Endometrial microvascular endothelial cells (primary cell): ENCODE data around the gene OSBPL5. TPM values are rescaled to one million over a fixed set of nuclear protein-coding genes. Genes with fewer than 3 reads are reported as not detected.

Experiments used
- in situ Hi-C: cut with HindIII; loops from 2 replicates; pipeline ENCODE4 v1.10.0; 2017; ENCODE audit warnings: low sequenced_read_pairs, low pct_unique_long_range_greater_than_20kb; ENCODE audit errors: inconsistent ontology term
- total RNA-seq: library from RNA; depleted of rRNA; stranded (reverse); fragments of >200 nt; gene quantifications from one replicate; pipeline ENCODE4 v1.2.3, GENCODE V29; 2015; ENCODE audit errors: inconsistent ontology term

The OSBPL5 gene
- total RNA-seq, 1 donor from 2014 or later = 28.2 TPM

GRCh38 chr11:3166268-3167142 lies 1.4 kb upstream of the OSBPL5 start:
- in situ Hi-C loops = no loop called here

DNA sequence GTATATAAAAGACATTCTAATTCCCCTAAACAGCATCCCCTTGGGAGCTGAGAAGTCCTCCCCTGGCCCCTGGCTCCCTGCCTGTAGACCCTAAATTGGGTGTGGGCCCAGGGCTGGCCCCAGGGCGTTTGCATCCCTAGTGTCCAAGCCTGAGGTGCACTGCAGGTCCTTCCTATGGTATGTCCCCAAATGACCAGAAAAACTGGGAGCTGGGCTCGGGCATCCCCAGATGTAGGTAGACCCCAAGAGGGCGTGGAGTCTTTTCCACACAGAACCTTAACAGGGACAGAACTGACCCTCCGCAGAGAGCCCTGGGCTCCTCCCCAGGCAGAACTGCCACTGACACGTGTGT lies 782 bp upstream of the OSBPL5 start:
- in situ Hi-C loops = no loop called here

- in situ Hi-C loops = no loop called here
These were observed 458 bp downstream of the OSBPL5 start for GRCh38 chr11:3164552-3165151.

DNA sequence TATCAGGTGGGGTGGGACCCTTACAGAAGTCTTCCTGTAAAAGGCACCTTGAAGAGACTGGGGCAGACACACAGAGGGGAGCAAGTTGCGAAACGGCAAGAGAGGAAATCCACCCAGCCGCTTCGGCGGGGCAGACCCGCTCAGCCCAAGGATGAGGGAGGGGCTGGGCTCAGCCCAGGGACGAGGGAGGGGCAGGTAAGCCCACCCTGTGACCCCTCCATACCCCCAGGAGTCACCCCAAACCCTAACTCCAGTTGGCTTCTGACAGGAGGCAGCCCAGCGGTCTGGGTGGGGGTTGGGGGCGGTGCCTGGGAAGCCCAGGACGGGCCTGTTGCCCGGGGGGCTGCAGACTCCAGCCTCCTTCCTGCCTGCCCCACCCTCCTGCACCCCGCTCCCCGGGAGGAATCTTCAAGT lies 965 bp downstream of the OSBPL5 start:
- in situ Hi-C loops = no loop called here

GRCh38 chr11:3163241-3163981 lies 1.7 kb downstream of the OSBPL5 start:
- in situ Hi-C loops = no loop called here

DNA sequence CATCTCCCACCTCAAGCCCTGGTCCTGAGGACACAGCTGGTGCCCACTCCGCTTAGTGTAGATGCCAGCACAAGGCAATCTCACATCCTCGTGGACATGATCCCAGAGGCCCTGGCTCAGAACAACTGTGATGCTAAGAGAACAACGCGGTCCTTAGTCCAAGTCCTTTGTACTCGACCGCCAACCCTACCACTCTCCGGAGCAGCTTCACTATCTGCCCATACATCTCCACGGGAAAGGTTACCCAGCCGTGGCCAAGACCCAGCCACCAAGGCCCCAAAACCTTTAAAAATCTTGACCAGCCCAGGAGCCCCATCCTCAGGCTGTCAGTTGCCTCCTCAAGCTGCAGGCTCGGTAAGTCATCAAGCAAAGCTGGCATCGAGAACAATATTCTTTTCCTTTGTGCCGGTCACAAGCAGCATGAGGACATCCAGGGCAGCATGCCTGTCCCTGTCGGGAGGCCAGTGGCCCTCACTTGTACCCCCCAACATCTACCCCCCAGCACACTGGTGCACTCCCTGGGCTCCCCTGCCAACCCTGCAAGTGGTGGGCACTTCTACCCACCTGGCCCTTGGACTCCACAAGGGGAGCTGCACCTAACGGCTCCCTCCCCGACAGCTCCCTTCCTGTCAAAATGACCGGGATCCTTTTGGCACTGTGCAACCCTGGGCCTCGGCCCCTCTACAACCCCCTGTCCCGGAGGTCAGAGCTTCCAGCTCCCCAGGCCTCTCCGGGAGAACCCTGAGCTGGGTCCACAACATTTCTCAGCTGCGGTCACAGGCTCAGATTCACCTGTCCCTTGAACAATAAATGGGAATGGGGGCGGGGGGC lies 2.5 kb downstream of the OSBPL5 start:
- in situ Hi-C loops = no loop called here

- in situ Hi-C loops = no loop called here
These were observed 3.2 kb downstream of the OSBPL5 start for GRCh38 chr11:3161720-3162409.

GRCh38 chr11:3161309-3161708 lies 3.8 kb downstream of the OSBPL5 start:
- in situ Hi-C loops = no loop called here

DNA sequence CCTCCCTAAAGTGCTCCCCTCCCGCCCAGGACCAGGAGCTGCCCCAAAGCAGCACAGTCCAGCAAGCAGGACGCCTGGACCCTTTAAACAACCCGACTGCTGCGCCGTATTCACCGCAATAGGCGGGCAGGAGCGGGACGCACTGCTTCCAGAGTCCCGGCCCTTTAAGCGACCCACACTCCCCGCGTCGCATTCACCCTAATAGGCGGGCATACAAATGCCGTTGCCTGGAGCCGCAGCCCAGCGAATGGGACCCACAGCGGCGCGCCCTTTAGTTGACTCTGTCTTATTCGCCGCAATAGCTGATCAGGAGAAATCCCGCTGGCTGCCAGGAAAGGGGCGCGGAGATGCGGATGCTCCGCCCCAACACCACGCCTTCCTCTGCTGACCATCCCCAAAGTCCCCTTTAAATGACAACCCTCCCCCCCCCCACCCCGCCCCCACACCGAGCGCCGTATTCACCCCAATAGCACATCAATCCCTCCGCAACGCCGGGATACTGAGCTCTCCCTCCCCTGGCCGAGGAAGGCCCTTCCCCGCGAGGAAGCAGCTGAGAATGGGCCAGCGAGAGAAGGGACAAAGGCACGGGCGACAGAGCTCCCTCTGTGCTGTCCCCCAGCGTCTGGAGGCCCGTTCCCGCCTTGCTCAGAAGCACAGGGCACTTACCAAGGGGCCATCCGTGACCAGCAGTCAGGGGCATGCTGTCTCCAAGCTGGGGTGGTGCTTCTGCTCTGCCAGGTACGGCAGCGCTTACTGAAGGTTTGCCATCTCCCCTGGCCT lies 4.7 kb downstream of the OSBPL5 start:
- in situ Hi-C loops = no loop called here

GRCh38 chr11:3159296-3160190 lies 5.6 kb downstream of the OSBPL5 start:
- in situ Hi-C loops = no loop called here

DNA sequence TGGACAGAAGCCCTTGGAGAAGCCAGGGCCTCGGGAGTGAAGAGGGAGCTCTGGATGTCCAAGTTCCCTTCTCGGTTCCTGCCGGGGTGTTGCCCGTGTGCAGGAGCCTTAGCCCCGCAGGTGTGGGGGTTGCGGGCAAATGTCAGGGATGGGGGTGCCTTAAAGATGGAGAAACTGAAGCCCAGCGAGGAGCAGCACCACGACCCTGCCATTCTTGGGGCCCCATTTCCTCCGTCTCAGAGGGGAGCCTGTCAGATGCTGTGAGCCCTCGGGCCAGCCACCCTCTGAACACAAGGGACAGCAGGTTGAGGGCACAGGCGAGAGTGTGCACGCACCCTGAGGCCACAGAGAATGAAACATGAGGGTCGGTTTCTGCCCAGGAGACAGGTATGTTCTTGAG lies 6.3 kb downstream of the OSBPL5 start:
- in situ Hi-C loops = no loop called here

DNA sequence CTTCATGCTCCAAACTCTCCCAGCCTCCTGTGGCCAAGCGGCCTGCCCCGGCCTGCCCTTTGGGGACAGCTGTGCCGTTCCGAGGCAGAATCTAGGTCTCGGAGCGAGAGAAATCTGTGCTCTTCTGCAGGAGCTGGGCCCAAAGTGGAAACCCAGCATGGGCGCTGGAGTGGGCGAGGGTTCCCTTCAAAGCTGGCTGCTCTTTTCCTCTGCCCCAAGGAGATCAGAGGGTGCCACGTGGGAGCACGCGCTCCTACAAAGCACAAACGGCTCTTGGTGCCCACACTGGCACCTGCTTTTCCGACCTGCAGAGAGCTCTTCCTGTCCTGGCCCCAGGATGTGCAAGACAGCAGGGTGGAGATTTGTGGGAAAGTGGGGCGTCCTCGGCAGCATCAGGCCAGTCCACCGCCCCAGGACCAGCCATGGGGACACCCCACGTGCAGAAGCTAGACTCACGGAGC lies 6.9 kb downstream of the OSBPL5 start:
- in situ Hi-C loops = no loop called here

- in situ Hi-C loops = no loop called here
These were observed 7.6 kb downstream of the OSBPL5 start for GRCh38 chr11:3157381-3158130.

DNA sequence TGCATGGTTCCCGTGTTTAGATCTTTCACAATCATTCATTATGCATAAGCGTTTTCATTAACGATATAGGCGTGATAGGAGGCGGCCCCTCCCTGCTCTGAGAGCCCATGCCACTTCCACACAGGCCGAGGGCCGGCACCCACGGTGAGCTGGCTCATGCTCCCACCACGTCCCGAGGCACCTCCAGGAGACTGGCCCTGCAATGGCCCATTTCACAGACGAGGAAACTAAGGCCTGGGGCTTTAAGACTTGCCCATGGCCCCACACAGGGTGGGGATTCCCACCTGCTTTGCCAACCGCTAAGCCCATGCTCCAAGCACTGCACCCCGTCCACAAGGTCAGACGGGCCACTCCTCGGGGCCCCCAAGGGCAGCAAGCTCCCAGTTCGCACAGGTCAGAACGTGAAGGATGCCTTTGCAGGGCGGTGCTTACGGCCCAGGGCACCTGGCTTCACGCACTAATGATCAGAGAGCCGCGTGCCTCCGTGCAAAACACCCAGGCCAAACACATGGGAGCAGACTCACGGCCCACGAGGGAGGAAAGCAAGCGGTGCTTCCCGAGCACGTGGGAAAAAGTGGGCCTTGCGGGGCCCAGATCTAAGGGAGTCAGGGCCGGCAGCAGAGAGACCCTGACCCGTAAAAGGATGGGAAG lies 8.3 kb downstream of the OSBPL5 start:
- in situ Hi-C loops = no loop called here

DNA sequence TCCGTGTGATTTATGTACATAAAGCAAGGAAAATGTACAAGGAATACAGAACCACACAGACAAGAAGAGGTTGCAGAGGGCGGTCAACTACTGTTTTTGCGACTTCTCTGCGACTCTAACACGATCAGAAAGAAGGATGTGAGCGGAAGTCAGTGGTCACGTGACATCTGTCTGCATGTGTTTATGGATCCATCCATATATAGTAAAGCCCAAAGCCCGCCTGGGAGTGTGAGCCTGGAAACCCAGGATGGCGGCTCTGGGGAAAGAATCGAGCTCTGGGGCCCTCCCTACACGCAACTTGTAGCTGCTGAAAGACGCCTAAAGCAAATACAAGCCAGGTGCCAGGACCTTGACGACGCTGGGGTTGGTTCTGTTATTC lies 8.8 kb downstream of the OSBPL5 start:
- in situ Hi-C loops = no loop called here
